Left ventricle myocardium inferior (tissue), 1 donor: ENCODE data around the gene FMN1. TPM values are rescaled to one million over a fixed set of nuclear protein-coding genes. Genes with fewer than 3 reads are reported as not detected.
"Not testable (repeated sequence)": the region's sequence is repeated elsewhere in the genome, so short reads cannot be mapped to it uniquely, and the experiment has no call there.

ENCODE experiments used
- DNase-seq: peaks from one replicate; pipeline ENCODE4 v3.0.0-alpha.2; 2020
- H3K27ac ChIP-seq: fragments of 200-600 bp; replicated peaks from 2 replicates; pipeline ENCODE4 v1.8.0; 2021
- H3K27me3 ChIP-seq: fragments of 200-600 bp; 2 replicates; pipeline ENCODE4 v1.8.0; 2021; ENCODE audit warnings: low read depth
- H3K36me3 ChIP-seq: fragments of 200-600 bp; 2 replicates; pipeline ENCODE4 v1.8.0; 2021
- H3K4me1 ChIP-seq: fragments of 200-600 bp; 2 replicates; pipeline ENCODE4 v1.8.0; 2021
- H3K4me3 ChIP-seq: fragments of 200-600 bp; 2 replicates; pipeline ENCODE4 v1.8.0; 2021; ENCODE audit warnings: mild to moderate bottlenecking, moderate library complexity
- H3K9me3 ChIP-seq: fragments of 200-600 bp; replicated peaks from 2 replicates; pipeline ENCODE4 v1.8.0; 2021
- intact Hi-C: fragments of 100-400 bp; cut with micrococcal nuclease; formaldehyde crosslinking; loops from one replicate; pipeline ENCODE4 v1.11.0; 2022
- total RNA-seq: library from RNA; stranded (reverse); fragmentation: NEBNext Ultra II Directional; extraction: Animal tissue kit (Norgen Biotek cat#: 25700); gene quantifications from one replicate; pipeline ENCODE4 v1.2.1, GENCODE V29; 2021
- TF ChIP-seq, protein P1 (sequence below): fragments of 200-600 bp; IDR thresholded peaks from 2 replicates; pipeline ENCODE4 v1.8.0; 2021; ENCODE audit warnings: antibody characterized with exemption, mild to moderate bottlenecking, borderline replicate concordance
- donor health status: DM: no; HTN: yes; CAD: no; lungs with severe emphysema.

FMN1 gene
- total RNA-seq, 1 donor from 2014 or later = 4.5 TPM

GRCh38 chr15:32853592-32853991 is 340.9 kb downstream of the FMN1 start:
- TF ChIP-seq, protein P1, sequence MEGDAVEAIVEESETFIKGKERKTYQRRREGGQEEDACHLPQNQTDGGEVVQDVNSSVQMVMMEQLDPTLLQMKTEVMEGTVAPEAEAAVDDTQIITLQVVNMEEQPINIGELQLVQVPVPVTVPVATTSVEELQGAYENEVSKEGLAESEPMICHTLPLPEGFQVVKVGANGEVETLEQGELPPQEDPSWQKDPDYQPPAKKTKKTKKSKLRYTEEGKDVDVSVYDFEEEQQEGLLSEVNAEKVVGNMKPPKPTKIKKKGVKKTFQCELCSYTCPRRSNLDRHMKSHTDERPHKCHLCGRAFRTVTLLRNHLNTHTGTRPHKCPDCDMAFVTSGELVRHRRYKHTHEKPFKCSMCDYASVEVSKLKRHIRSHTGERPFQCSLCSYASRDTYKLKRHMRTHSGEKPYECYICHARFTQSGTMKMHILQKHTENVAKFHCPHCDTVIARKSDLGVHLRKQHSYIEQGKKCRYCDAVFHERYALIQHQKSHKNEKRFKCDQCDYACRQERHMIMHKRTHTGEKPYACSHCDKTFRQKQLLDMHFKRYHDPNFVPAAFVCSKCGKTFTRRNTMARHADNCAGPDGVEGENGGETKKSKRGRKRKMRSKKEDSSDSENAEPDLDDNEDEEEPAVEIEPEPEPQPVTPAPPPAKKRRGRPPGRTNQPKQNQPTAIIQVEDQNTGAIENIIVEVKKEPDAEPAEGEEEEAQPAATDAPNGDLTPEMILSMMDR = no peak
- Histone ChIP-seq H3K9me3 (no peaks in the 10 kb centered on the region), H3K27me3 (no peaks in the 10 kb centered on the region), H3K4me1 (no peaks in the 10 kb centered on the region), H3K27ac (no peak overlapping the region), H3K4me3 (no peak overlapping the region), H3K36me3 (no peaks in the 10 kb centered on the region)
- DNase-seq = no peak
- intact Hi-C loops = loop anchor here (5.0 kb wide), 1 partner anchor 144 kb away; no protein-coding TSS in a partner anchor

- H3K4me3 ChIP-seq = no peak overlapping the region
- H3K27ac ChIP-seq = no peak overlapping the region
- intact Hi-C loops = loop anchor here (5.0 kb wide), 1 partner anchor 145 kb away; no protein-coding TSS in a partner anchor
- H3K4me1 ChIP-seq = no peaks in the 10 kb centered on the region
- no peak for DNase-seq
- no peaks in the 10 kb centered on the region for H3K36me3 ChIP-seq
- H3K27me3 ChIP-seq = no peaks in the 10 kb centered on the region
- TF ChIP-seq, protein P1 = no peak
- no peaks in the 10 kb centered on the region for H3K9me3 ChIP-seq
These were observed 341.7 kb downstream of the FMN1 start for GRCh38 chr15:32852771-32853170.

DNA sequence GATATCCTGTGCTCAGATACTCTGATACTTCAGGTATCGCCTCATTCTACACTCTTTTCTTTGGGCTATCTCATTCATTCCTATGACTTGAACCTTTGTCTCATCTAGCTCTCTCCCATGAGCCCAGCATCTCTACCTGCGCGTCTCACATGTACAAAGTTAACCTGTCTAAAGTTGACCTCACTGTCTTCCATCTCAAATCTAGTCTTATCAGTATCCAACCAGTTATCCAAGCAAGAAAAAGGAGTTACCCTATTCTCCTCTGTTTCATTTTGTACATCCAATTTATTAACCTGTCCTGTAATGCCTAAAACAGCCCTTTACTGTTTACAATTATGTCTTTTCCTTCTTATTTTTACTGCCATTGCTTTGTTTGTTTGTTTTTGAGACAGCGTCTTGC is 342.5 kb downstream of the FMN1 start:
- Histone ChIP-seq H3K4me3 (no peak overlapping the region), H3K4me1 (no peaks in the 10 kb centered on the region), H3K9me3 (no peaks in the 10 kb centered on the region), H3K36me3 (no peaks in the 10 kb centered on the region), H3K27ac (no peak overlapping the region), H3K27me3 (no peaks in the 10 kb centered on the region)
- TF ChIP-seq, protein P1 = no peak
- intact Hi-C loops = loop anchor here (5.0 kb wide), 1 partner anchor 145 kb away; no protein-coding TSS in a partner anchor
- no peak for DNase-seq

DNA sequence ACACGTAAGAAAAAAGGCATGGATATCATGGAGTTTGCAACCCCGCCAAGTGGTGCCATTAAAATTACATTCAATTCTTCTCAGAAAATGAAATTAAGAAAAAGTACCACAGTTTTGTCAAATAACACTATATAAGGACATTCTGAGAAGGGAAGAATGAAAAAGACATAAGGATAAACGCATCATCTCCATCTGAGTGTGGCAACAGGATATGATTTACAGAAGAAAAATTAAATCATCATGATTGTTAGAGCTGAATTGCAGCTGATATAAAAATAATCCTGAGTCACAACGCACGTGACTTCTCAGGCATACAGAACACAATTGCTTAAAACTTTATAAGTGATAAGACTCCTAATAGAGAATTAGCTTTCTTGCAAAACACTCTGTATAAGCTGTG is 342.9 kb downstream of the FMN1 start:
- H3K36me3 ChIP-seq = no peaks in the 10 kb centered on the region
- H3K4me3 ChIP-seq = no peak overlapping the region
- DNase-seq = no peak
- no peaks in the 10 kb centered on the region for H3K27me3 ChIP-seq
- H3K27ac ChIP-seq = no peak overlapping the region
- no peaks in the 10 kb centered on the region for H3K9me3 ChIP-seq
- intact Hi-C loops = loop anchor here (5.0 kb wide), 1 partner anchor 146 kb away; no protein-coding TSS in a partner anchor
- TF ChIP-seq, protein P1 = no peak
- H3K4me1 ChIP-seq = no peaks in the 10 kb centered on the region

- H3K9me3 ChIP-seq = no peaks in the 10 kb centered on the region
- no peak overlapping the region for H3K4me3 ChIP-seq
- TF ChIP-seq, protein P1 = no peak
- DNase-seq = no peak
- no peaks in the 10 kb centered on the region for H3K36me3 ChIP-seq
- H3K27me3 ChIP-seq = no peaks in the 10 kb centered on the region
- H3K4me1 ChIP-seq = no peaks in the 10 kb centered on the region
- intact Hi-C loops = loop anchor here (5.0 kb wide), 1 partner anchor 147 kb away; no protein-coding TSS in a partner anchor
- H3K27ac ChIP-seq = no peak overlapping the region
These were observed 344.5 kb downstream of the FMN1 start for GRCh38 chr15:32849769-32850668.

DNA sequence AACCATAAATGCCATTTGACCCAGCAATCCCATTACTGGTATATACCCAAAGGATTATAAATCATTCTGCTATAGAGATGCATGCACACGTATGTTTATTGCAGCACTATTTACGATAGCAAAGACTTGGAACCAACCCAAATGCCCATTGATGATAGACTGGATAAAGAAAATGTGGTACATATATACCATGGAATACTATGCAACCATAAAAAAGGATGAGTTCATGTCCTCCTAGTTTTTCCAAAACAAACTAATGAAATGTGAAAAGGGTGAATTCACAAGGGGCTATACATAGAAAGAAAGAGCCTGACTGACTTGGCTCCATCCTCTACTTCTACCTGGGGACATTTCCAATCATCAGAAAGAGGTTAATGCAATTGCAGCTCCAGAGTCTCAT is 347.8 kb downstream of the FMN1 start:
- intact Hi-C loops = not testable (repeated sequence)

More for the DNA sequence above, 347.8 kb downstream of the FMN1 start:
- H3K4me1 ChIP-seq, H3K9me3 ChIP-seq, DNase-seq, H3K4me3 ChIP-seq, H3K36me3 ChIP-seq, H3K27ac ChIP-seq, H3K27me3 ChIP-seq: not testable (repeated sequence)
